Liver (tissue), 9 donors: ENCODE measurements around the gene GPR25. TPM values are rescaled to one million over a fixed set of nuclear protein-coding genes. Genes with fewer than 3 reads are reported as not detected.

Experiments used
- DNase-seq: peaks from one replicate; pipeline ENCODE4 v3.0.0-alpha.2; 2017; ENCODE audit warnings: low spot score
- H3K27ac ChIP-seq, 2 donors: one replicate each; pipeline ENCODE4 v1.7.0; 2013; ENCODE audit warnings: inconsistent platforms in 2 of 2, low read length in 2 of 2, control low read depth in 1 of 2, low read depth in 1 of 2, mild to moderate bottlenecking in 1 of 2
- H3K27me3 ChIP-seq, 4 donors: one replicate each; pipeline versions ENCODE4 v1.6.1 to v1.7.0; 2013; ENCODE audit warnings: low read length in 3 of 4, inconsistent platforms in 1 of 4, mild to moderate bottlenecking in 1 of 4, moderate library complexity in 1 of 4; ENCODE audit not compliant: control insufficient read depth in 4 of 4, insufficient read depth in 4 of 4
- H3K36me3 ChIP-seq, 4 donors: one replicate each; pipeline versions ENCODE4 v1.6.1 to v1.7.0; 2013; ENCODE audit warnings: low read length in 3 of 4, mild to moderate bottlenecking in 3 of 4, low read depth in 1 of 4, moderate library complexity in 1 of 4; ENCODE audit not compliant: control insufficient read depth in 4 of 4, insufficient read depth in 3 of 4
- H3K4me1 ChIP-seq, 4 donors: one replicate each; pipeline versions ENCODE4 v1.6.1 to v1.7.0; 2013; ENCODE audit warnings: low read length in 3 of 4, mild to moderate bottlenecking in 3 of 4, moderate library complexity in 1 of 4; ENCODE audit not compliant: control insufficient read depth in 4 of 4, insufficient read depth in 4 of 4
- H3K4me3 ChIP-seq, 3 donors: one replicate each; pipeline versions ENCODE4 v1.6.1 to v1.7.0; 2013; ENCODE audit warnings: low read length in 3 of 3, control low read depth in 1 of 3, low read depth in 1 of 3, mild to moderate bottlenecking in 1 of 3
- H3K9ac ChIP-seq, 2 donors: one replicate each; pipeline ENCODE4 v1.7.0; 2013; ENCODE audit warnings: low read length in 2 of 2, mild to moderate bottlenecking in 2 of 2, moderate library complexity in 2 of 2, control low read depth in 1 of 2, low read depth in 1 of 2
- H3K9me3 ChIP-seq, 4 donors: one replicate each; pipeline versions ENCODE4 v1.6.1 to v1.7.0; 2013; ENCODE audit warnings: low read length in 3 of 4; ENCODE audit not compliant: control insufficient read depth in 4 of 4
- EGR1 ChIP-seq, 2 donors: IDR thresholded peaks; 2 replicates each; pipeline ENCODE4 v1.6.1; 2016 to 2018; ENCODE audit warnings: antibody characterized with exemption in 2 of 2, low read depth in 2 of 2
- FOXA1 ChIP-seq: IDR thresholded peaks from 2 replicates; pipeline ENCODE4 v1.6.1; 2016; ENCODE audit warnings: antibody characterized with exemption
- FOXA2 ChIP-seq: IDR thresholded peaks from 2 replicates; pipeline ENCODE4 v1.6.1; 2016; ENCODE audit warnings: antibody characterized with exemption
- GABPA ChIP-seq, 2 donors: IDR thresholded peaks in 1 of 2; conservative IDR thresholded peaks in 1 of 2; 2 replicates each; pipeline ENCODE4 v1.6.1; 2016; ENCODE audit warnings: antibody characterized with exemption in 2 of 2, mild to moderate bottlenecking in 1 of 2, moderate library complexity in 1 of 2
- HNF4A ChIP-seq, 2 donors: conservative IDR thresholded peaks; 2 replicates each; pipeline ENCODE4 v1.6.1; 2016; ENCODE audit warnings: antibody characterized with exemption in 2 of 2, mild to moderate bottlenecking in 2 of 2
- HNF4G ChIP-seq: IDR thresholded peaks from 2 replicates; pipeline ENCODE4 v1.6.1; 2016; ENCODE audit warnings: antibody characterized with exemption
- JUND ChIP-seq, 2 donors: IDR thresholded peaks; 2 replicates each; pipeline ENCODE4 v1.6.1; 2016; ENCODE audit warnings: antibody characterized with exemption in 2 of 2
- NR2F2 ChIP-seq: IDR thresholded peaks from 2 replicates; pipeline ENCODE4 v1.6.1; 2016; ENCODE audit warnings: antibody characterized with exemption
- RAD21 ChIP-seq, 2 donors: IDR thresholded peaks; 2 replicates each; pipeline ENCODE4 v1.6.1; 2016; ENCODE audit warnings: antibody characterized with exemption in 2 of 2, mild to moderate bottlenecking in 2 of 2
- RXRA ChIP-seq, 2 donors: IDR thresholded peaks; 2 replicates each; pipeline ENCODE4 v1.6.1; 2017 to 2018; ENCODE audit warnings: antibody characterized with exemption in 2 of 2, mild to moderate bottlenecking in 1 of 2
- TAF1 ChIP-seq: conservative IDR thresholded peaks from 2 replicates; pipeline ENCODE4 v1.6.1; 2016; ENCODE audit warnings: antibody characterized with exemption, mild to moderate bottlenecking
- YY1 ChIP-seq: IDR thresholded peaks from 2 replicates; pipeline ENCODE4 v1.6.1; 2016; ENCODE audit warnings: antibody characterized with exemption, mild to moderate bottlenecking
- ZBTB33 ChIP-seq: IDR thresholded peaks from 2 replicates; pipeline ENCODE4 v1.6.1; 2016; ENCODE audit warnings: antibody characterized with exemption
- WGBS: extraction: QIAGEN DNeasy Blood & Tissue Kit; methylation state at CpG from one replicate; pipeline ENCODE4 v1.1.7; 2013; 5-methylcytosine and 5-hydroxymethylcytosine counted together
- polyA plus RNA-seq, 2 donors: library from polyadenylated mRNA; stranded (reverse) in 1 of 2; unstranded in 1 of 2; fragments of 200-250 nt in 1 of 2; fragments of >200 nt in 1 of 2; fragmentation: Nextera tagmentation in 1 of 2; extraction: Ambion mirVana in 1 of 2; gene quantifications; one replicate each; pipeline versions ENCODE4 v1.2.1 to v1.2.3, GENCODE V29; 2013 to 2015
- total RNA-seq, 2 donors: library from RNA; depleted of rRNA; stranded (reverse); fragments of >200 nt; gene quantifications; one replicate each; pipeline ENCODE4 v1.2.3, GENCODE V29; 2014
- TF ChIP-seq, protein P1 (sequence below): fragments of 150-350 bp; IDR thresholded peaks from 2 replicates; pipeline ENCODE4 v1.5.1; 2017; ENCODE audit warnings: improper control_type of control experiment, low read depth, low read length; ENCODE audit not compliant: missing input control
- TF ChIP-seq, protein P2 (sequence below): IDR thresholded peaks from 2 replicates; pipeline ENCODE4 v1.6.1; 2016; ENCODE audit warnings: antibody characterized with exemption, mild to moderate bottlenecking
- TF ChIP-seq, protein P3 (sequence below): IDR thresholded peaks from 2 replicates; pipeline ENCODE4 v1.6.1; 2016; ENCODE audit warnings: antibody characterized with exemption
- TF ChIP-seq, protein P4 (sequence below): IDR thresholded peaks from 2 replicates; pipeline ENCODE4 v1.6.1; 2016; ENCODE audit warnings: antibody characterized with exemption
- donor health status: healthy.
- donor health status: healthy.
- donor health status: healthy.
- donor health status: healthy.
- donor health status: healthy.

GPR25 gene
- total and polyA plus RNA-seq, 4 donors: 0.08 to 0.13 TPM; not detected in 2

DNA sequence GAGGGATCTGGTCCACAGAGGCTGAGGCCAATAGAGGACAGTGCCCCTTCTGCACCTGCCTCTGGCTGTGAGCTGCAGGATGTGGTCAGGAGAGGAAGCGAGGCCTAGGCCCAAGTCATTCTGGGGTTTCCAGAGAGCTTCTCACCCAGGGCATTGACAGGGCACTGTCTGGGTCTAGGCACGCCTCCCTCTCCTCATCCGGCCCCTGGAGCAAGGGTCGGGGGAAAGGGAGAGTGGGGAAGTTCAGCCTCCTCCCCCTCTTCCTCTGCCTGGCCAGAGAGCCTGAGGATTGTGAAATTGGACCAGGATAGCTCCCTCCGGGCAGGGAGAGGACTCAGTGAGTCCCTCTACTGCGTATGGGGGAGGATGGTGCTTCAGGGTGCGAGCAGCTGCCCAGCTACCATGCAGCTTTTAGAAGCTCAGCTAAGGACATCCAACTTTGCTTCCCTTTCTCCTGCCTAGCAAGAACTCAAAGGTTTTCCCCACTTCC is 15.6 kb downstream of the GPR25 start:
- no peaks in the 10 kb centered on the region for H3K36me3 ChIP-seq
- TF ChIP-seq RXRA (IDR thresholded peaks at IDR 0.05): no peak
- no peak for TF ChIP-seq HNF4G
- TF ChIP-seq TAF1: no peak
- TF ChIP-seq ZBTB33: no peak
- no peak for TF ChIP-seq FOXA1
- TF ChIP-seq, protein P1, sequence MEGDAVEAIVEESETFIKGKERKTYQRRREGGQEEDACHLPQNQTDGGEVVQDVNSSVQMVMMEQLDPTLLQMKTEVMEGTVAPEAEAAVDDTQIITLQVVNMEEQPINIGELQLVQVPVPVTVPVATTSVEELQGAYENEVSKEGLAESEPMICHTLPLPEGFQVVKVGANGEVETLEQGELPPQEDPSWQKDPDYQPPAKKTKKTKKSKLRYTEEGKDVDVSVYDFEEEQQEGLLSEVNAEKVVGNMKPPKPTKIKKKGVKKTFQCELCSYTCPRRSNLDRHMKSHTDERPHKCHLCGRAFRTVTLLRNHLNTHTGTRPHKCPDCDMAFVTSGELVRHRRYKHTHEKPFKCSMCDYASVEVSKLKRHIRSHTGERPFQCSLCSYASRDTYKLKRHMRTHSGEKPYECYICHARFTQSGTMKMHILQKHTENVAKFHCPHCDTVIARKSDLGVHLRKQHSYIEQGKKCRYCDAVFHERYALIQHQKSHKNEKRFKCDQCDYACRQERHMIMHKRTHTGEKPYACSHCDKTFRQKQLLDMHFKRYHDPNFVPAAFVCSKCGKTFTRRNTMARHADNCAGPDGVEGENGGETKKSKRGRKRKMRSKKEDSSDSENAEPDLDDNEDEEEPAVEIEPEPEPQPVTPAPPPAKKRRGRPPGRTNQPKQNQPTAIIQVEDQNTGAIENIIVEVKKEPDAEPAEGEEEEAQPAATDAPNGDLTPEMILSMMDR: no peak
- TF ChIP-seq NR2F2: no peak
- TF ChIP-seq, protein P2, sequence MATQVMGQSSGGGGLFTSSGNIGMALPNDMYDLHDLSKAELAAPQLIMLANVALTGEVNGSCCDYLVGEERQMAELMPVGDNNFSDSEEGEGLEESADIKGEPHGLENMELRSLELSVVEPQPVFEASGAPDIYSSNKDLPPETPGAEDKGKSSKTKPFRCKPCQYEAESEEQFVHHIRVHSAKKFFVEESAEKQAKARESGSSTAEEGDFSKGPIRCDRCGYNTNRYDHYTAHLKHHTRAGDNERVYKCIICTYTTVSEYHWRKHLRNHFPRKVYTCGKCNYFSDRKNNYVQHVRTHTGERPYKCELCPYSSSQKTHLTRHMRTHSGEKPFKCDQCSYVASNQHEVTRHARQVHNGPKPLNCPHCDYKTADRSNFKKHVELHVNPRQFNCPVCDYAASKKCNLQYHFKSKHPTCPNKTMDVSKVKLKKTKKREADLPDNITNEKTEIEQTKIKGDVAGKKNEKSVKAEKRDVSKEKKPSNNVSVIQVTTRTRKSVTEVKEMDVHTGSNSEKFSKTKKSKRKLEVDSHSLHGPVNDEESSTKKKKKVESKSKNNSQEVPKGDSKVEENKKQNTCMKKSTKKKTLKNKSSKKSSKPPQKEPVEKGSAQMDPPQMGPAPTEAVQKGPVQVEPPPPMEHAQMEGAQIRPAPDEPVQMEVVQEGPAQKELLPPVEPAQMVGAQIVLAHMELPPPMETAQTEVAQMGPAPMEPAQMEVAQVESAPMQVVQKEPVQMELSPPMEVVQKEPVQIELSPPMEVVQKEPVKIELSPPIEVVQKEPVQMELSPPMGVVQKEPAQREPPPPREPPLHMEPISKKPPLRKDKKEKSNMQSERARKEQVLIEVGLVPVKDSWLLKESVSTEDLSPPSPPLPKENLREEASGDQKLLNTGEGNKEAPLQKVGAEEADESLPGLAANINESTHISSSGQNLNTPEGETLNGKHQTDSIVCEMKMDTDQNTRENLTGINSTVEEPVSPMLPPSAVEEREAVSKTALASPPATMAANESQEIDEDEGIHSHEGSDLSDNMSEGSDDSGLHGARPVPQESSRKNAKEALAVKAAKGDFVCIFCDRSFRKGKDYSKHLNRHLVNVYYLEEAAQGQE: no peak
- no peak overlapping the region for H3K27ac ChIP-seq
- WGBS: 48% methylated on average over 7 of the region's 7 CpGs
- no peaks in the 10 kb centered on the region for H3K9me3 ChIP-seq
- DNase-seq: no peak
- no peak overlapping the region for H3K4me3 ChIP-seq
- H3K9ac ChIP-seq: no peak overlapping the region
- H3K27me3 ChIP-seq: no peaks in the 10 kb centered on the region
- H3K4me1 ChIP-seq: peaks cover 3 to 17% (median 11%) of the 10 kb centered on the region in 4 donors

DNA sequence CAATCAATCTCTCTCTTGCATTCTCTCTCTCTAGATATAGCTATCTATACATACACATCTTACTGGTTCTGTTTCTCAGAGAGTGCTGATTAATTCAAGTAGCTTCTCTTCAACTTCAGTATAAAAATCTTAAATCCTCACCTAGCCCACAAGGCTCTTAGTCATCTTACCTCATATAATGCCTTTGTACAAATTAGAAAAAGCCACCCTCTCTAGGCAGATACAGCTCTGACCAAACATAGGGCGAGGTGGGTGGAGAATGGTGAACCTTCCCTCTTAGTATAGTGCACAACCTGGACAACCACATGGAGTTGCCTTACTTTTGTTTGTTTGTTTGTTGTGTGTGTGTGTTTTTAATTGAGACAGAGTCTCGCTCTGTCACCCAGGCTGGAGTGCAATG is 16.8 kb downstream of the GPR25 start:
- Histone ChIP-seq H3K9ac (no peak overlapping the region), H3K4me3 (no peak overlapping the region), H3K4me1 (peaks cover 3 to 17% (median 11%) of the 10 kb centered on the region in 4 donors), H3K27ac (no peak overlapping the region), H3K27me3 (no peaks in the 10 kb centered on the region), H3K36me3 (no peaks in the 10 kb centered on the region), H3K9me3 (no peaks in the 10 kb centered on the region)
- no peak for DNase-seq
- 95% methylated on average over 2 of the region's 2 CpGs for WGBS
- TF ChIP-seq RAD21 (IDR thresholded peaks at IDR 0.05) (no peak), HNF4A (conservative IDR thresholded peaks at IDR 0.05) (no peak), JUND (IDR thresholded peaks at IDR 0.05) (no peak), HNF4G (no peak), GABPA (IDR thresholded peaks at IDR 0.05 in 1 of 2, conservative IDR thresholded peaks at IDR 0.05 in 1 of 2) (no peak), TAF1 (no peak), FOXA1 (no peak), NR2F2 (no peak), RXRA (IDR thresholded peaks at IDR 0.05) (no peak), ZBTB33 (no peak), FOXA2 (no peak), EGR1 (IDR thresholded peaks at IDR 0.05; ENCODE audit: low read depth in 2 of 2) (no peak), YY1 (no peak)
- TF ChIP-seq, protein P2: no peak
- TF ChIP-seq, protein P3, sequence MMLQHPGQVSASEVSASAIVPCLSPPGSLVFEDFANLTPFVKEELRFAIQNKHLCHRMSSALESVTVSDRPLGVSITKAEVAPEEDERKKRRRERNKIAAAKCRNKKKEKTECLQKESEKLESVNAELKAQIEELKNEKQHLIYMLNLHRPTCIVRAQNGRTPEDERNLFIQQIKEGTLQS: no peak
- TF ChIP-seq, protein P4, sequence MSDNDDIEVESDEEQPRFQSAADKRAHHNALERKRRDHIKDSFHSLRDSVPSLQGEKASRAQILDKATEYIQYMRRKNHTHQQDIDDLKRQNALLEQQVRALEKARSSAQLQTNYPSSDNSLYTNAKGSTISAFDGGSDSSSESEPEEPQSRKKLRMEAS: no peak
